Endothelial cell (in vitro differentiated cells): ENCODE results near the gene MILR1. TPM values are rescaled to one million over a fixed set of nuclear protein-coding genes. Genes with fewer than 3 reads are reported as not detected.

Experiments
- DNase-seq: peaks from one replicate; pipeline ENCODE4 v3.0.0; 2021; ENCODE audit warnings: low spot score
- H3K27ac Mint-ChIP-seq: one replicate; pipeline ENCODE4 v1.8.0; 2021; ENCODE audit warnings: mixed read lengths, inconsistent platforms; ENCODE audit not compliant: unreplicated experiment
- H3K27me3 Mint-ChIP-seq: one replicate; pipeline ENCODE4 v1.8.0; 2021; ENCODE audit warnings: mild to moderate bottlenecking, moderate library complexity, mixed read lengths, inconsistent platforms; ENCODE audit not compliant: unreplicated experiment
- H3K36me3 Mint-ChIP-seq: one replicate; pipeline ENCODE4 v1.8.0; 2021; ENCODE audit warnings: mild to moderate bottlenecking, low read depth, mixed read lengths, inconsistent platforms; ENCODE audit not compliant: unreplicated experiment
- H3K4me1 Mint-ChIP-seq: one replicate; pipeline ENCODE4 v1.8.0; 2021; ENCODE audit warnings: mild to moderate bottlenecking, mixed read lengths, inconsistent platforms; ENCODE audit not compliant: unreplicated experiment
- H3K4me3 Mint-ChIP-seq: one replicate; pipeline ENCODE4 v1.8.0; 2021; ENCODE audit warnings: mild to moderate bottlenecking, mixed read lengths, inconsistent platforms; ENCODE audit not compliant: unreplicated experiment
- H3K9me3 Mint-ChIP-seq: one replicate; pipeline ENCODE4 v1.8.0; 2021; ENCODE audit warnings: mixed read lengths, inconsistent platforms; ENCODE audit not compliant: unreplicated experiment
- CTCF ChIP-seq: fragments of 200-600 bp; sonication (generic); IDR thresholded peaks from one replicate; pipeline ENCODE4 v1.5.0; 2021; ENCODE audit warnings: antibody characterized with exemption; ENCODE audit not compliant: unreplicated experiment
- total RNA-seq: library from RNA; stranded (reverse); fragmentation: NEBNext Ultra II Directional; extraction: Animal tissue kit (Norgen Biotek cat#: 25700); gene quantifications from one replicate; pipeline ENCODE4 v1.2.1, GENCODE V29; 2021; ENCODE audit not compliant: unreplicated experiment

The MILR1 gene
- total RNA-seq, 1 donor from 2014 or later, result 1.6 TPM

- Mint-ChIP-seq H3K27ac (no peak overlapping the region), H3K4me1 (peaks cover 8% of the 10 kb centered on the region), H3K36me3 (peaks cover 8% of the 10 kb centered on the region), H3K4me3 (no peak overlapping the region), H3K27me3 (peaks cover 4% of the 10 kb centered on the region), H3K9me3 (peaks cover 13% of the 10 kb centered on the region)
- no peak for DNase-seq
- no peak for TF ChIP-seq CTCF
Measured at GRCh38 chr17:64443086-64443760, 5.7 kb upstream of the MILR1 start.

- Mint-ChIP-seq H3K27ac (no peak overlapping the region), H3K27me3 (no peaks in the 10 kb centered on the region), H3K9me3 (no peaks in the 10 kb centered on the region), H3K4me1 (peaks cover 7% of the 10 kb centered on the region), H3K4me3 (no peak overlapping the region), H3K36me3 (no peaks in the 10 kb centered on the region)
- DNase-seq, result no peak
- TF ChIP-seq CTCF, result no peak
Measured at GRCh38 chr17:64447526-64447925, 1.4 kb upstream of the MILR1 start.

- peaks cover 4% of the 10 kb centered on the region for H3K4me1 Mint-ChIP-seq
- no peak overlapping the region for H3K4me3 Mint-ChIP-seq
- H3K9me3 Mint-ChIP-seq, result no peaks in the 10 kb centered on the region
- peaks cover 2% of the 10 kb centered on the region for H3K27me3 Mint-ChIP-seq
- H3K36me3 Mint-ChIP-seq, result no peaks in the 10 kb centered on the region
- no peak for TF ChIP-seq CTCF
- DNase-seq, result no peak
- no peak overlapping the region for H3K27ac Mint-ChIP-seq
Measured at GRCh38 chr17:64449545-64449944, 630 bp downstream of the MILR1 start.

GRCh38 chr17:64455993-64456885 is 7.3 kb downstream of the MILR1 start:
- Mint-ChIP-seq H3K36me3 (peaks cover 4% of the 10 kb centered on the region), H3K27ac (no peak overlapping the region), H3K9me3 (no peaks in the 10 kb centered on the region), H3K4me3 (no peak overlapping the region), H3K4me1 (peaks cover 7% of the 10 kb centered on the region), H3K27me3 (peaks cover 6% of the 10 kb centered on the region)
- no peak for DNase-seq
- no peak for TF ChIP-seq CTCF

GRCh38 chr17:64457156-64457555 is 8.2 kb downstream of the MILR1 start:
- no peak for DNase-seq
- Mint-ChIP-seq H3K36me3 (peaks cover 4% of the 10 kb centered on the region), H3K9me3 (no peaks in the 10 kb centered on the region), H3K27ac (no peak overlapping the region), H3K27me3 (peaks cover 6% of the 10 kb centered on the region), H3K4me3 (no peak overlapping the region), H3K4me1 (peaks cover 15% of the 10 kb centered on the region)
- no peak for TF ChIP-seq CTCF
